IPS-NIHi7 (cell line): ENCODE measurements around the gene FBXO15.

Source experiments
- DNase-seq: peaks from one replicate; pipeline ENCODE4 v3.0.0; 2012; ENCODE audit warnings: mixed read lengths; ENCODE audit errors: extremely low spot score

Gene FBXO15

GRCh38 chr18:74153793-74154192 is 6.2 kb upstream of the FBXO15 start:
- no peak for DNase-seq

- no peak for DNase-seq
Observed at GRCh38 chr18:74153377-74153776, 5.7 kb upstream of the FBXO15 start.

GRCh38 chr18:74152857-74153256 is 5.2 kb upstream of the FBXO15 start:
- DNase-seq = no peak

- no peak for DNase-seq
Observed at GRCh38 chr18:74152270-74152669, 4.6 kb upstream of the FBXO15 start.

- no peak for DNase-seq
Observed at GRCh38 chr18:74149878-74150277, 2.2 kb upstream of the FBXO15 start.

GRCh38 chr18:74148543-74149070 is 973 bp upstream of the FBXO15 start:
- no peak for DNase-seq

- no peak for DNase-seq
Observed at GRCh38 chr18:74147491-74147778, 199 bp downstream of the FBXO15 start.

- no peak for DNase-seq
Observed at GRCh38 chr18:74146756-74147155, 878 bp downstream of the FBXO15 start.

GRCh38 chr18:74142252-74142651 is 5.4 kb downstream of the FBXO15 start:
- DNase-seq = no peak

GRCh38 chr18:74141667-74142066 is 6.0 kb downstream of the FBXO15 start:
- DNase-seq = no peak

GRCh38 chr18:74140582-74140981 is 7.1 kb downstream of the FBXO15 start:
- DNase-seq = no peak

- no peak for DNase-seq
Observed at GRCh38 chr18:74139888-74140287, 7.7 kb downstream of the FBXO15 start.

- no peak for DNase-seq
Observed at GRCh38 chr18:74139411-74139810, 8.2 kb downstream of the FBXO15 start.

GRCh38 chr18:74137920-74138538 is 9.6 kb downstream of the FBXO15 start:
- no peak for DNase-seq

GRCh38 chr18:74132201-74132600 is 15.4 kb downstream of the FBXO15 start:
- no peak for DNase-seq

GRCh38 chr18:74131124-74131523 is 16.5 kb downstream of the FBXO15 start:
- no peak for DNase-seq

- DNase-seq = no peak
Observed at GRCh38 chr18:74128159-74128558, 19.5 kb downstream of the FBXO15 start.

- DNase-seq = no peak
Observed at GRCh38 chr18:74126684-74127655, 20.7 kb downstream of the FBXO15 start.

- no peak for DNase-seq
Observed at GRCh38 chr18:74124642-74125041, 23.0 kb downstream of the FBXO15 start.

- no peak for DNase-seq
Observed at GRCh38 chr18:74123200-74123599, 24.4 kb downstream of the FBXO15 start.

GRCh38 chr18:74116633-74117554 is 30.7 kb downstream of the FBXO15 start:
- peak; percentile 56 for DNase-seq

GRCh38 chr18:74115046-74115445 is 32.6 kb downstream of the FBXO15 start:
- DNase-seq = no peak
